GM12878 (cell line): ENCODE results near the gene PPP1R2. TPM values are rescaled to one million over a fixed set of nuclear protein-coding genes. Genes with fewer than 3 reads are reported as not detected.

Experiments used
- CEBPB ChIP-seq, 2 experiments: fragments of 150-350 bp in 1 of 2; IDR thresholded peaks; 2 replicates each; pipeline ENCODE4 v1.6.1; 2012 to 2014; ENCODE audit warnings: low read depth in 2 of 2, low read length in 2 of 2, borderline replicate concordance in 1 of 2, inconsistent platforms in 1 of 2
- CHD2 ChIP-seq: IDR thresholded peaks from 2 replicates; pipeline ENCODE4 v1.6.1; 2011; ENCODE audit warnings: low read depth, low read length, improper control_type of control experiment, borderline replicate concordance
- ETV6 ChIP-seq, 2 experiments: fragments of 450-650 bp in 1 of 2; IDR thresholded peaks in 1 of 2; conservative IDR thresholded peaks in 1 of 2; 2 replicates each; pipeline ENCODE4 v1.6.1; 2014; ENCODE audit warnings: antibody characterized with exemption in 1 of 2, borderline replicate concordance in 1 of 2, low read depth in 1 of 2, mild to moderate bottlenecking in 1 of 2, moderate library complexity in 1 of 2
- HDAC6 ChIP-seq: fragments of 200-600 bp; sonication (generic); IDR thresholded peaks from one replicate; pipeline ENCODE4 v1.8.0; 2017; ENCODE audit warnings: antibody characterized with exemption; ENCODE audit not compliant: unreplicated experiment
- IRF4 ChIP-seq: IDR thresholded peaks from 2 replicates; pipeline ENCODE4 v1.6.1; 2011; ENCODE audit warnings: low read depth, low read length
- NFXL1 ChIP-seq: fragments of 450-650 bp; IDR thresholded peaks from 2 replicates; pipeline ENCODE4 v1.6.1; 2017; ENCODE audit warnings: antibody characterized with exemption, mild to moderate bottlenecking, borderline replicate concordance
- NRF1 ChIP-seq: conservative IDR thresholded peaks from 2 replicates; pipeline ENCODE4 v1.6.1; 2011; ENCODE audit warnings: mild to moderate bottlenecking, low read depth, low read length, improper control_type of control experiment
- RAD21 ChIP-seq: IDR thresholded peaks from 2 replicates; pipeline ENCODE4 v1.6.1; 2011; ENCODE audit warnings: mild to moderate bottlenecking, low read depth, low read length, moderate library complexity; ENCODE audit not compliant: insufficient read depth
- SIN3A ChIP-seq: IDR thresholded peaks from 2 replicates; pipeline ENCODE4 v1.6.1; 2012; ENCODE audit warnings: low read depth, low read length, improper control_type of control experiment
- SP1 ChIP-seq: IDR thresholded peaks from one replicate; pipeline ENCODE4 v1.6.1; 2011; ENCODE audit warnings: low read depth, low read length
- SREBF1 ChIP-seq: IDR thresholded peaks from 2 replicates; pipeline ENCODE4 v1.6.1; 2012; ENCODE audit warnings: mild to moderate bottlenecking, low read length
- TARDBP ChIP-seq: IDR thresholded peaks from 2 replicates; pipeline ENCODE4 v1.6.1; 2016; ENCODE audit warnings: borderline replicate concordance
- WRNIP1 ChIP-seq: IDR thresholded peaks from 2 replicates; pipeline ENCODE4 v1.6.1; 2011; ENCODE audit warnings: low read depth, low read length, improper control_type of control experiment, borderline replicate concordance
- YBX1 ChIP-seq: fragments of 450-650 bp; IDR thresholded peaks from 2 replicates; pipeline ENCODE4 v1.6.1; 2016; ENCODE audit warnings: antibody characterized with exemption
- ZNF217 ChIP-seq: fragments of 450-650 bp; IDR thresholded peaks from 2 replicates; pipeline ENCODE4 v1.6.1; 2017; ENCODE audit warnings: antibody characterized with exemption, mild to moderate bottlenecking
- polyA plus RNA-seq, 11 experiments: library from polyadenylated mRNA; depleted of rRNA in 4 of 11; unstranded in 6 of 11; stranded (reverse) in 5 of 11; fragments of >200 nt; fragmentation: Nextera tagmentation in 4 of 11; fragmentation: Illumina TruSeq in 1 of 11; extraction: Ambion mirVana in 4 of 11; extraction: Trizol in 1 of 11; gene quantifications; 1 replicate in 1 of 11; 2 replicates in 10 of 11; pipeline versions ENCODE4 v1.2.1 to v1.2.3, GENCODE V29; 2011 to 2016; ENCODE audit warnings: inconsistent platforms in 2 of 11, missing spikeins in 2 of 11, low read depth in 1 of 11
- total RNA-seq, 4 experiments: library from RNA; depleted of rRNA in 3 of 4; stranded (reverse); fragments of >200 nt in 3 of 4; fragmentation: Illumina TruSeq in 1 of 4; extraction: Trizol in 1 of 4; gene quantifications; 2 replicates each; pipeline versions ENCODE4 v1.2.1 to v1.2.3, GENCODE V29; 2013 to 2021
- TF ChIP-seq, protein P1 (sequence below): fragments of 450-650 bp; conservative IDR thresholded peaks from 2 replicates; pipeline ENCODE4 v1.6.1; 2017; ENCODE audit warnings: mild to moderate bottlenecking, moderate library complexity
- TF ChIP-seq, protein P2 (sequence below): IDR thresholded peaks from 2 replicates; pipeline ENCODE4 v1.6.1; 2012; ENCODE audit warnings: low read length, inconsistent platforms
- TF ChIP-seq, protein P3 (sequence below): fragments of 450-650 bp; formaldehyde crosslinking; IDR thresholded peaks from 2 replicates; pipeline ENCODE4 v1.5.0; 2022; ENCODE audit warnings: mild to moderate bottlenecking, missing genetic modification characterization
- TF ChIP-seq, protein P4 (sequence below): fragments of 450-650 bp; IDR thresholded peaks from 2 replicates; pipeline ENCODE4 v1.6.1; 2017; ENCODE audit warnings: mild to moderate bottlenecking, moderate library complexity

Gene PPP1R2
- total and polyA plus RNA-seq, 10 of the 15 experiments (the other 5 are each of a cell fraction or from before 2014, with no cell fraction given): 10.5 to 116 (median 46.9) TPM

DNA sequence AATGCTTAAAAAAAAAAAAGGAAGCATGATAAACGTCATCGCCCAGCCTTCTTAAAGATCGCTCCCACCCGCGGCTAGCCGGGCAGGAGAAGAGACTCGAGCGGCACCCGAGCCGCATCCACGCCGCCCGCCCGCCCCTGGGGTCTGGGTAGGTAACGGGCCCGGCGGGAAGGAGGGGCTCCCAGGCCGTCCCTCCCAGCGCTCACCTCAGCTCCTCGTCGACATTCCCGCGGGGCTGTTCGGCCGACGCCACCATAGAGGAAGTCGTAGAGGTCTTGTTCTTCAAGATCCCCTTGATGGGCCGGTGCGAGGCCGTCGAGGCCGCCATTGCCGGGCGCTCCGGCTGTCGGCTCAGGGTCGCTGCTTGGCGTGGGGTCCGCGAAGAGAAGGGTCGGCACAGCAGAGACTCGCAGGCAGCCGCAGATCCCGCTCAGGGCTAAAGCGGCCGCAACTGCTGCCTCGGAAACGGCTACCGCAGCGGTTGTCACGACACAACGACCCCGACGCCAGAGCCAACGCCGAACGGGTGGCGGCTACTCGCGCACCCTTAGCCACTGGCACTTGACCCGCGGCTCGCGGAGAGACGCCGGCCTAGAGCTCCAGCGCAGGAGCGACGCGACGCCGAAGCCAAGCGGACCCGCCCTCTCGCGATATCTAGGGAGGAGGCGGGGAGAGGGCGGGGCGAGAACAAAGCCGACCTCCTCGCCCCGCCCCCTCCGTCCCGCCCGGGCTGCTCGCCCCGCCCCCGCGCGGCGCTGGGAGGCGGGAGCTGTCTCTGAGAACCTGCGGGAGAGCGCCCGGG lies at the start of gene PPP1R2 (continued):
- TF ChIP-seq ETV6 (conservative IDR thresholded peaks at IDR 0.05 in 1 of 2, IDR thresholded peaks at IDR 0.05 in 1 of 2; ENCODE audit: borderline replicate concordance in 1 of 2, low read depth in 1 of 2) (no peak), CHD2 (peak; percentile 98), RAD21 (no peak), YBX1 (no peak), WRNIP1 (no peak), IRF4 (no peak), HDAC6 (no peak), NRF1 (no peak), SIN3A (0 out of 2 replicates have a peak, but pooled peaks have one; percentile 36), ZNF217 (no peak), SREBF1 (no peak), CEBPB (IDR thresholded peaks at IDR 0.05; ENCODE audit: borderline replicate concordance in 1 of 2, low read depth in 2 of 2, low read length in 2 of 2) (no peak), TARDBP (no peak), NFXL1 (no peak), SP1 (no peak)
- TF ChIP-seq, protein P1, sequence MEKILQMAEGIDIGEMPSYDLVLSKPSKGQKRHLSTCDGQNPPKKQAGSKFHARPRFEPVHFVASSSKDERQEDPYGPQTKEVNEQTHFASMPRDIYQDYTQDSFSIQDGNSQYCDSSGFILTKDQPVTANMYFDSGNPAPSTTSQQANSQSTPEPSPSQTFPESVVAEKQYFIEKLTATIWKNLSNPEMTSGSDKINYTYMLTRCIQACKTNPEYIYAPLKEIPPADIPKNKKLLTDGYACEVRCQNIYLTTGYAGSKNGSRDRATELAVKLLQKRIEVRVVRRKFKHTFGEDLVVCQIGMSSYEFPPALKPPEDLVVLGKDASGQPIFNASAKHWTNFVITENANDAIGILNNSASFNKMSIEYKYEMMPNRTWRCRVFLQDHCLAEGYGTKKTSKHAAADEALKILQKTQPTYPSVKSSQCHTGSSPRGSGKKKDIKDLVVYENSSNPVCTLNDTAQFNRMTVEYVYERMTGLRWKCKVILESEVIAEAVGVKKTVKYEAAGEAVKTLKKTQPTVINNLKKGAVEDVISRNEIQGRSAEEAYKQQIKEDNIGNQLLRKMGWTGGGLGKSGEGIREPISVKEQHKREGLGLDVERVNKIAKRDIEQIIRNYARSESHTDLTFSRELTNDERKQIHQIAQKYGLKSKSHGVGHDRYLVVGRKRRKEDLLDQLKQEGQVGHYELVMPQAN: no peak; the same call in 1 of the 2 replicates
- TF ChIP-seq, protein P2, sequence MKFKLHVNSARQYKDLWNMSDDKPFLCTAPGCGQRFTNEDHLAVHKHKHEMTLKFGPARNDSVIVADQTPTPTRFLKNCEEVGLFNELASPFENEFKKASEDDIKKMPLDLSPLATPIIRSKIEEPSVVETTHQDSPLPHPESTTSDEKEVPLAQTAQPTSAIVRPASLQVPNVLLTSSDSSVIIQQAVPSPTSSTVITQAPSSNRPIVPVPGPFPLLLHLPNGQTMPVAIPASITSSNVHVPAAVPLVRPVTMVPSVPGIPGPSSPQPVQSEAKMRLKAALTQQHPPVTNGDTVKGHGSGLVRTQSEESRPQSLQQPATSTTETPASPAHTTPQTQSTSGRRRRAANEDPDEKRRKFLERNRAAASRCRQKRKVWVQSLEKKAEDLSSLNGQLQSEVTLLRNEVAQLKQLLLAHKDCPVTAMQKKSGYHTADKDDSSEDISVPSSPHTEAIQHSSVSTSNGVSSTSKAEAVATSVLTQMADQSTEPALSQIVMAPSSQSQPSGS: no peak
- TF ChIP-seq, protein P3, sequence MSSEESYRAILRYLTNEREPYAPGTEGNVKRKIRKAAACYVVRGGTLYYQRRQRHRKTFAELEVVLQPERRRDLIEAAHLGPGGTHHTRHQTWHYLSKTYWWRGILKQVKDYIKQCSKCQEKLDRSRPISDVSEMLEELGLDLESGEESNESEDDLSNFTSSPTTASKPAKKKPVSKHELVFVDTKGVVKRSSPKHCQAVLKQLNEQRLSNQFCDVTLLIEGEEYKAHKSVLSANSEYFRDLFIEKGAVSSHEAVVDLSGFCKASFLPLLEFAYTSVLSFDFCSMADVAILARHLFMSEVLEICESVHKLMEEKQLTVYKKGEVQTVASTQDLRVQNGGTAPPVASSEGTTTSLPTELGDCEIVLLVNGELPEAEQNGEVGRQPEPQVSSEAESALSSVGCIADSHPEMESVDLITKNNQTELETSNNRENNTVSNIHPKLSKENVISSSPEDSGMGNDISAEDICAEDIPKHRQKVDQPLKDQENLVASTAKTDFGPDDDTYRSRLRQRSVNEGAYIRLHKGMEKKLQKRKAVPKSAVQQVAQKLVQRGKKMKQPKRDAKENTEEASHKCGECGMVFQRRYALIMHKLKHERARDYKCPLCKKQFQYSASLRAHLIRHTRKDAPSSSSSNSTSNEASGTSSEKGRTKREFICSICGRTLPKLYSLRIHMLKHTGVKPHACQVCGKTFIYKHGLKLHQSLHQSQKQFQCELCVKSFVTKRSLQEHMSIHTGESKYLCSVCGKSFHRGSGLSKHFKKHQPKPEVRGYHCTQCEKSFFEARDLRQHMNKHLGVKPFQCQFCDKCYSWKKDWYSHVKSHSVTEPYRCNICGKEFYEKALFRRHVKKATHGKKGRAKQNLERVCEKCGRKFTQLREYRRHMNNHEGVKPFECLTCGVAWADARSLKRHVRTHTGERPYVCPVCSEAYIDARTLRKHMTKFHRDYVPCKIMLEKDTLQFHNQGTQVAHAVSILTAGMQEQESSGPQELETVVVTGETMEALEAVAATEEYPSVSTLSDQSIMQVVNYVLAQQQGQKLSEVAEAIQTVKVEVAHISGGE (CRISPR knock-in tag): no peak
- TF ChIP-seq, protein P4, sequence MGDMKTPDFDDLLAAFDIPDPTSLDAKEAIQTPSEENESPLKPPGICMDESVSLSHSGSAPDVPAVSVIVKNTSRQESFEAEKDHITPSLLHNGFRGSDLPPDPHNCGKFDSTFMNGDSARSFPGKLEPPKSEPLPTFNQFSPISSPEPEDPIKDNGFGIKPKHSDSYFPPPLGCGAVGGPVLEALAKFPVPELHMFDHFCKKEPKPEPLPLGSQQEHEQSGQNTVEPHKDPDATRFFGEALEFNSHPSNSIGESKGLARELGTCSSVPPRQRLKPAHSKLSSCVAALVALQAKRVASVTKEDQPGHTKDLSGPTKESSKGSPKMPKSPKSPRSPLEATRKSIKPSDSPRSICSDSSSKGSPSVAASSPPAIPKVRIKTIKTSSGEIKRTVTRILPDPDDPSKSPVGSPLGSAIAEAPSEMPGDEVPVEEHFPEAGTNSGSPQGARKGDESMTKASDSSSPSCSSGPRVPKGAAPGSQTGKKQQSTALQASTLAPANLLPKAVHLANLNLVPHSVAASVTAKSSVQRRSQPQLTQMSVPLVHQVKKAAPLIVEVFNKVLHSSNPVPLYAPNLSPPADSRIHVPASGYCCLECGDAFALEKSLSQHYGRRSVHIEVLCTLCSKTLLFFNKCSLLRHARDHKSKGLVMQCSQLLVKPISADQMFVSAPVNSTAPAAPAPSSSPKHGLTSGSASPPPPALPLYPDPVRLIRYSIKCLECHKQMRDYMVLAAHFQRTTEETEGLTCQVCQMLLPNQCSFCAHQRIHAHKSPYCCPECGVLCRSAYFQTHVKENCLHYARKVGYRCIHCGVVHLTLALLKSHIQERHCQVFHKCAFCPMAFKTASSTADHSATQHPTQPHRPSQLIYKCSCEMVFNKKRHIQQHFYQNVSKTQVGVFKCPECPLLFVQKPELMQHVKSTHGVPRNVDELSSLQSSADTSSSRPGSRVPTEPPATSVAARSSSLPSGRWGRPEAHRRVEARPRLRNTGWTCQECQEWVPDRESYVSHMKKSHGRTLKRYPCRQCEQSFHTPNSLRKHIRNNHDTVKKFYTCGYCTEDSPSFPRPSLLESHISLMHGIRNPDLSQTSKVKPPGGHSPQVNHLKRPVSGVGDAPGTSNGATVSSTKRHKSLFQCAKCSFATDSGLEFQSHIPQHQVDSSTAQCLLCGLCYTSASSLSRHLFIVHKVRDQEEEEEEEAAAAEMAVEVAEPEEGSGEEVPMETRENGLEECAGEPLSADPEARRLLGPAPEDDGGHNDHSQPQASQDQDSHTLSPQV: no peak
